NCI-H1694 (cell line): ENCODE results near the gene BICDL2.

Source experiments
- DNase-seq: peaks from one replicate; lab custom pipeline; 2025; lab: John Stamatoyannopoulos, UW

BICDL2 gene

GRCh38 chr16:3010510-3010909 lies 26.2 kb downstream of the BICDL2 start:
- DNase-seq = no peak

DNA sequence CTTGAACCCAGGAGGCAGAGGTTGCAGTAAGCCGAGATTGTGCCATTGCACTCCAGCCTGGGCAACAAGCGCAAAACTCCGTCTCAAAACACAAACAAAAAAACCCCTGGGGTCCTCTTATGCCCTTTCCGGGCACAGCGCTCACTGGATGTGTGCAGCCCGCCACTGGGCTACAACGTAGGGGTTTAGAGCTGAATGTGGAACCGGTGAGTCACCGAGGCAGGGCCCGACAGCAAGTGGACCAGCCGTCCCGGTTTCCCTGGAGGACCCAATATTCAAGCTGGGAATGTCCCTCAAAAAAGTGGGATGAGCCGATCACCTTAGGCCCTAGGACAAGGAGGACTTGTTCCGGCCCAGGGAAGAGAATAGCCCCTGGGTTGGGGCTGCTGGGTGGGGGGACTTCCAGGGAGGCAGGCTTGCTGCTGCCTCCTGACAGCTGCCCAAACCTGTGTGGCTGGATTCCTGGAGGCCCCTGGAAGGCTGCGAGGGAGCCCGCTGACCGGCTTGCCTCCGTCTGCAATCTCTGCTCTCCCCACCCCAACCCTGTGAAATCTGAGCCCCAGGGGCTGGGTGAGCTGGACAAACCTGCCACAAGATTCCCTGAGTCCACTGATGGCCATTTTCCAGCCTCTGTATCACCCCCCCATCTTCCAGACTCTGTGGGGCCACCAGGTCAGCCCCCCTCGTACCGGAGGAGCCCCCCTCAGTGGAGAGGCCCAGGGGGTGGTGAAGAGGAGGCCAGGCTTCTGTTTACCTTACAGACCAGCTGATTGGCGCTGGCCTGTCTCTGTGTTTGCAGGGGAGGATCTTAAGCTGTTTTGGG lies 27.0 kb downstream of the BICDL2 start:
- no peak for DNase-seq

DNA sequence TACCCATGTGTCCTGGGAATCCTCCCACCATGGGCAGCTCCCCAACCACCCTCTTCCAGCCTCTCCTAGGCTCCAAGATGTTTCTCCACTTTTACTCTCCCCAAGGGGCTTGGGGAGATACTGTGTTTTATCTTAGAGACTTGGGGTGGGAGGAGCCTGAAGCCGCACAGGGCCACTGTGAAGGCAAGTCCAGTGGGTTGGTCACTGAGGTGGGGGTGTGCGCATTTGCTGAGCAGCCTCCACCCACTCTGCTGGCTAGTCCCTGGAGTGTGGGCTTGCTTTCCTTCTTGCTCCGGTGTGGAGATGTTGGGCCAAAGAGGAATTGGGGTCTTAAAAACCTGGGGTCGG lies 28.1 kb downstream of the BICDL2 start:
- no peak for DNase-seq

GRCh38 chr16:3007957-3008689 lies 28.6 kb downstream of the BICDL2 start:
- no peak for DNase-seq

DNA sequence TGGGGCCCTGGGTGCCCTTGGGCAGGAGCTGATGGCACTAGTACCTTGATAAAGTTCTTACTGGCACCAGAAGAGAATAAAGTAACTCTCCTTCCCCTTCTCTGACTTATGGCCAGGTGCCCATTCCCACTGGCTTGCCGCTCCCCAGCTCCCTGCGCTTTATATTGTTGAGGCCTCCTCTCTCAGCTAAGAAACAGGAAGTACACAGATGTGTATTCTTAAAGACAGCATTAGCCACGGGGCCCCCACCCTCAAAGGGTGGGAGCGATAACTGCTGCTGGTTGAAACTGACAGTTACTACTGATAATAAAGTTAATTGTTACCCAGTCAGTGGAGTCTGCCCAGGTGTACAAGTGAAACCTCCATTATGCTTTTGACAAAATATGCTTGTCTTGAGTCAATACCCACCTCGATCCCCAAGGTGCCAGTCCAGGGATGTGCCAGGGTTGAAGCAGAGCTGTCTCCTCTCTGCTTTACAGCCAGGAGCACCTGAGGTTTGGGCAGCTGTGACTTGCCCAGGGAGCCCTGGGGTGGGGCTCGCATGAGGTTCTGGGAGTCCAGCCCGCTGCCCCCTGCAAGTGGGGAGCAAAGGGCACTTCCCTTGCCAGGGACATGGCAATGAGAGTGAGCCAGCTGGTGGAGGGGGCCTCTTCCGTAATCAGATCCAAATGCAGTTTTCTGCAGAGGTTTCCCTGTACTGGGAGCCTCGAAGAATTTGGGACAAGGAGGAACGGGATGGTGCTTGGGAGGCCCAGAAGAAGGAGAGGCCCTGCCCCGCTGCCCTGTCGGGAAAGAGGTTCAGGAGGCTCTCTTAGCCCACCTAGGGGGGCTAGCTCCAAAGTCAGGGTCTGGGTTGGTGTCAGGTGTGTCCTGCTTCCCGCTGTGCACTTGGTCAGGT lies 29.4 kb downstream of the BICDL2 start:
- DNase-seq = no peak

DNA sequence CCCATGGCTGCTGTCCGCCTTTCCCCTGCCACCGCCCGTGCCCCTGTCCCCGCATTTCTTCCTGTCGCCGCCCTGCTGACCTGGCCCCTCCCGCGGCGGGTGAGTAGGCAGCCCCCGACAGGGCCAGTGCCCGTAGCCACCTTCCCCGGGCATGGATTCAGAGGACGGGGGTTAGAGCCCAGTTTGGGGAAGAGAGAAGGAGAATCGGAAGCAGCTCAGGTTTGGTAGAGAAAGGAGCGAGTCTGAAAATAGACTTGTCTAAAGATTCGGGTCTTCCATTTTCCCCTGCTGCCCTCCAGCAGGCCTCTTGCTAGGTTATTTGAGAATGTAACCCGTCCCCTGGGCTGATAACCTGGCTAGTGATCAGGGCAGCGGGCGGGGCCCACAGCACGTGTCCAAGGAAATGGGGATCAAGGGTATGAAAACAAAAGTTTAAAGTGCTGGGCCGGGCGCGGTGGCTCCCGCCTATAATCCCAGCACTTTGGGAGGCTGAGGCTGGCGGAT lies 31.9 kb downstream of the BICDL2 start:
- no peak for DNase-seq

DNA sequence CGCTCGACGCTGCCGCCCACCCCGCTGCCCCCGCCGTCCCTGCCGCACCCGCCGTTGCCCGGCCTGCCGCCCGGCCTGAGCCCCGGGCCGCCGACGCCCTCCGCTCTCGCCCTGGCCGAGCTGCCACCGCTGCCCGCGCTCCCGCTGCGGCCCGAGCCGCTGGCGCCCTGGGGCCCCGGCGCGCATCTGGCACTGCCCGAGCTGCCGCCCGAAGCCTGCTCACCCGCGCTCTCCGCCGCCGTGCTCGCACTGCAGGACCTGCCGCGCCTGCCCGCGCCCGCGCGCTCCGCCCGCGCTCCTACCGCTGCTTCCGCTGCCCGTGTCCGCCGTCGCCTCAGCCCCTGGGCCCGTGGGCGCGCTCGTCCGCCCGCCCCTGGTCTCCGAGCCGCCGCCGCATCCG lies 32.4 kb downstream of the BICDL2 start:
- DNase-seq = no peak

GRCh38 chr16:3003582-3004270 lies 33.0 kb downstream of the BICDL2 start:
- peak; percentile 95 for DNase-seq

DNA sequence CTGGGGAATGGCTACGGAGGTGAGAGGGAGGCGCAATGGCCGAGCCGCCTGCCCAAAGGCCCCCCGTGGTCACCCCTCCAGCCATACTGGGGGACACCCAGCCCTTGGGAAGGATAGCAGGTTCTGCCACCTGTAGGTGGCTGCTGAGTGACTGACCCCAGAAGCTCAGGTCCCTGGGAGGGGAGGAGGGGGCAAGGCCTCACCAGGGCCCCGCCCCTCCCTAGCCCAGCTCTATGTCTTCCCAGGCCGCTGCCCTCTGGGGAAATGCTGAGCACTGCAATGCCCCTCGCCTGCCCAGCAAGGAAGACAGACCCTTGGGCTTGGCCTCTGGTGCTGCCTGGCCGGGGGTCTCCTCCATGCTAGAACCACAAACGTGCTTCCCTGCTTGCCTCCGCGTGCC lies 35.4 kb downstream of the BICDL2 start:
- no peak for DNase-seq

DNA sequence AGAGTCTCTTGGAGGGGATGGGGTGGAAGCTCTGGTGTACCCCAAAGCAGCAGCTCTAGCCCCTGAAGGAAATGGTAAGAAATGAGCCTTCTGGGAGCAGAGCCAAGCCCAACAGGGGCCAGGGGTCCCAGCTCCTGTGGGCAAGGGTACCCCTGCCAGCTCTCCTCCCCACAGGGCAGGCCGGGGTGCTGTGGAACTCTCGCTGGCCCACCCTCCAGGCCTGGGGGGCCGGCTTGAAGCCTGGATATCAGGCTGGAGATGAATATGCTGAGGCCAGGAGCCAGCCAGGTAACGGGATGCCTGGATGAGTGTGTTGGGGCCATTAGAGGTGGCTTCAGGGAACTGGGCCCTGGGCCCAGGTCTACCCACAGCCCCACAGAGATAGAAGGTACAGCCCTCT lies 36.2 kb downstream of the BICDL2 start:
- no peak for DNase-seq

DNA sequence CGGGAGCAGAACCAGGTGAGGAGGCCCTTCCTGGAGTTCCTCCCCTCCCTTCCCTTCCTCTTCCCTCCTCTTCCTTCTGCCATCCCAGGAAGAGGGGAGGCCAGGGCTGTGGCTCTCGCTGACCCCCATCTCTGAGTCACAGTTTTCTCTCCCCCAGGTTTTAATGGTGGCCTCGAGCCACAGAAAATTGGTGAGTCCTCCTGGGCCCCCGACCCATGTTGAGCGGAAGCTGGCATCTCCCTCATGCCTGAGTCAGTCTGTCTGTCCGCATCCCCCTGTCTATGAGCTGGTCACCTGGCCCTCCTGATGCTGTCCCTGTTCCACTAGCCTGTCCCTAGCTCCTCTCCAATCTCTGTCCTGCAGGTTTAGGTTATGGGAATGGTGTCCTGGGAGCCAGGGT lies 36.8 kb downstream of the BICDL2 start:
- DNase-seq = no peak

GRCh38 chr16:2996298-2996697 lies 40.4 kb downstream of the BICDL2 start:
- no peak for DNase-seq

GRCh38 chr16:2992383-2993081 lies 44.2 kb downstream of the BICDL2 start:
- no peak for DNase-seq

GRCh38 chr16:2991566-2992261 lies 45.0 kb downstream of the BICDL2 start:
- DNase-seq = no peak

DNA sequence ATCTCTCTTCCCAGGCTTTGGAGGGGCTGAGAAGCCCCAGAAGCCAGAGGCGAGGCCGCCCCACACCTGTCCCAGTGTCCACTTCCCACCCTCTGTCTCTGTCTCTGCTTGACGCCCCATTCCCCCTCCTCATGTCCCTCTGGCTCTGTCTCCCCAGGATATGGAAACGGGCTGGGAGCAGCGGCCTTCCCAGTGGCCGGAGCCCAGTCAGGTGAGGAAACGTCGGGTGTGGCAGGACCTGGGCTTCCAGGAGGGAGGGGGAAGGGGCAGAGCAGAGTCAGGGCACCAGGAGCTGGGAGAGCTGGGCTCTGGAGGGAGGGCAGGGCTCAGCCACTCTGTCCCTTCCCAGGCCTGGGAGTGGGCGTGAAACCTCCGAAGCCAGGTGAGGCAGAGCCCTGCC lies 45.9 kb downstream of the BICDL2 start:
- DNase-seq = no peak

- no peak for DNase-seq
Measured at GRCh38 chr16:2988590-2989099, 48.1 kb downstream of the BICDL2 start.

DNA sequence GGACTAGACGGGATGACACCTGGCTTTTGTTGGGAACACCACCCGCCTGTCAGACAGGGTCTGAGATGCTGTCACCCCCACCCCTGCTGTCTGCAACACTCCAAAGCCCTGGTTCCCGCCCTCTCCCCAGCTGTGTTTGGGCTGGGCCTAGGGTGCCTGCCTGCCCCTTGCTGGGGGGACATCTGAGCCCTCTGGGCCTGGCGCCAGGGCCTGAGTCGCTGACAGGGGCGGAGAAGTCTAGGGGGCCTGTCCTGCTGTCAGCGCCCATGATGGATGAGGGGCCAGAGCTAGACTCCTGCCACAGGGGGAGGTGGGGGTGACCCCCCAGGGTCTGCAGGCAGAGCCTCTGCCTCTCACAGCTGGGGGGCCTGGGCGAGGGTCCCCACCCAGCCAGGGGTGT lies 48.9 kb downstream of the BICDL2 start:
- peak; percentile 76 for DNase-seq

GRCh38 chr16:2987286-2987685 lies 49.5 kb downstream of the BICDL2 start:
- no peak for DNase-seq

DNA sequence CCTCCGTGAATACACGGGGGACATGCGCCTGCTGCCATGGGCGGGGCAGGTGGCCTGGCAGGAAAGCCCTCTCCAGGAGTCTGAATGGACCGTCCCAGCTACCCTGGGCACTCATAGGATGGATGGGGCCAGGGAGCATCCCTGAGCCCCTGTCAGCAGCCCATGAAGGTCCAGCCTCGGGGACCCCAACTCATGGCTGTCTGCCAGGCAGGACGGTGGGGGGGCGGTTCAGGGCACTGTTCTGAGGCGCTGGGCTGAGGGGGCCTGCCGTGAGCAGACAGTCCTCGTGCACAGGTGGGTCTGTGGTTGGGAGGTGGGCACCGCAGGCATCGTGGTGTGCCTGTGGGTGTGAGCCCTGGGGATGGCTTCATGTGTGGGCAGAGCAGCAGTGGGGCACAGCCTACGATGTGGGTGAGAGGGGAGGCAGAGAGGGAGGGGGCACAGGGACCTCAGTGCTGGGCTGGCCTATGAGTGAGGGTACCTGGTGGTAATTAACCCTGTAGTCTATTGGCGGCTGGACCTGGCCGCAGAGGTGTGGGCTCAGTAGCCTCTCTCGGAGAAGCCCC lies 50.0 kb downstream of the BICDL2 start:
- DNase-seq = no peak

DNA sequence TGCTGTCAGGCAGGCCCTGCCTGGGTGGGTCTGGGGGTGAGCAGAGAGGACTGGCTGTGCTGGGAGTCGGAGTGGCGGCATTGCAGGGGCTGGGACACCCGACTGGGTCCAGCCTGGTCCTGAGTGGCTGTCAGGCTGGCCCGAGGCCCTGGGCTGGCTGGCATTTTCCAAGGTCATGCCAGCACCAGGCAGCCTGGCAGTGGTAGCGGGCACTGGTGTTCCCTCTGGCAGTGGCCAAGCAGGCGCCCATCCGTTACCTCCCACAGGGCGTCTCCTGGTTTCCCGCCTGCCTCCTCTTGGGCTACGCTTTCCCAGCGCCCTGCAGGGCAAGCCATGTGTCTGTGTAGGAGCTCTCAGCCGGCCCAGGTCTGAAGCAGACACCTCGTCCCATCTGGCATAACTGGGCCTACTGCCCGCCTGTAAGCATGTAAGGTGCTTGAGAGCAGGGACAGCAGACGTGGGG lies 50.8 kb downstream of the BICDL2 start:
- peak; percentile 52 for DNase-seq
